ENCODE results near the gene TJP2. TPM values are rescaled to one million over a fixed set of nuclear protein-coding genes. Genes with fewer than 3 reads are reported as not detected.

TJP2 gene
- total and polyA plus RNA-seq, 2 donors (not counting 3 experiments of a cell fraction or from before 2014, with no cell fraction given), result 83.0 to 168 TPM

DNA sequence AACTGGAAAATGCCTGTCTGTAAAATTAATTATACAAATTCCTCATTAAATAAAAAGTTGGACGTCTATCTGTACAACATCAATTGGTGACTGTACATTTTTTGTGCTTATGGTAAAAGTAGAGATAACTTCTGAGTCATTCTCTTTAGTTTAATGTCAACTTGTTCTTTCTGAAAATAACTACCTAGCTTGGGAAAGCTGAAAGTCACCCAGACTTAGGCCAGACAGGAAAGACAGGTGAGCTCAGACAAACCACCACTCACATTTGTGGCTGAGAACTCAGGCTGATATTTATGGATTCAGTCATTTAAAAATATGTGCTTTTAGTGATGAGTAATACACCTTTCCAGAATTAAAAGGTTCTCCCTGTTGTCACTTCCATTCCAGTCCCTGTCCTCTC, 119.1 kb downstream of the TJP2 start:
- Histone ChIP-seq H3K4me2 (ENCODE audit: insufficient read depth, low read length) (no peak overlapping the region), H4K20me1 (replicated peaks; ENCODE audit: control insufficient read depth, extremely low read depth, insufficient read depth, low read length) (no peaks in the 10 kb centered on the region), H2AFZ (ENCODE audit: low read depth, low read length) (no peak overlapping the region), H3K79me2 (ENCODE audit: control insufficient read depth, insufficient read depth, low read length) (no peaks in the 10 kb centered on the region), H3K36me3 (ENCODE audit: control insufficient read depth in 2 of 2, extremely low read depth in 1 of 2, insufficient read depth in 2 of 2, low read length in 2 of 2) (no peaks in the 10 kb centered on the region), H3K27me3 (ENCODE audit: control insufficient read depth in 2 of 2, insufficient read depth in 2 of 2, low read length in 2 of 2) (peaks cover 10 to 14% of the 10 kb centered on the region in 2 experiments), H3K9ac (replicated peaks; ENCODE audit: extremely low read depth, insufficient read depth, low read length) (no peak overlapping the region), H3K4me3 (replicated peaks in 1 of 3; ENCODE audit: insufficient read depth in 1 of 3, low read depth in 1 of 3, low read length in 3 of 3) (no peak overlapping the region), H3K9me1 (replicated peaks; ENCODE audit: control insufficient read depth, extremely low read depth, insufficient read depth, low read length) (no peaks in the 10 kb centered on the region), H3K4me1 (ENCODE audit: control insufficient read depth, extremely low read depth, insufficient read depth, low read length) (no peaks in the 10 kb centered on the region), H3K9me3 (replicated peaks; ENCODE audit: control insufficient read depth, insufficient read depth, low read length) (no peaks in the 10 kb centered on the region), H3K27ac (ENCODE audit: insufficient read depth, low read depth, low read length) (no peak overlapping the region)
- ChIA-PET CTCF (interaction anchor here (1.4 kb wide), 1 partner anchor 258 kb away, joined by 3 read pairs; the partner anchor contains the start of gene FXN), POLR2A (no interaction called here)
- intact Hi-C loops (cut with micrococcal nuclease), result no loop called here
- no TSS peak for BruUV-seq (replicated peaks)
- TF ChIP-seq MYC (IDR thresholded peaks at IDR 0.05; ENCODE audit: low read depth, low read length), result no peak
- TF ChIP-seq POLR2AphosphoS5 (IDR thresholded peaks at IDR 0.05; ENCODE audit: insufficient read depth, low read depth, low read length), result no peak
- no peak for TF ChIP-seq POLR2A (IDR thresholded peaks at IDR 0.05; ENCODE audit: low read depth, low read length)
- no peak for TF ChIP-seq GATA2 (IDR thresholded peaks at IDR 0.05; ENCODE audit: insufficient read depth, insufficient read length, low read depth, low read length)
- no peak for TF ChIP-seq FOS (IDR thresholded peaks at IDR 0.05; ENCODE audit: borderline replicate concordance, insufficient read depth, low read length)
- no peak for TF ChIP-seq CTCF (IDR thresholded peaks at IDR 0.05; ENCODE audit: extremely low read depth in 1 of 2, insufficient read depth in 1 of 2, low read depth in 1 of 2, low read length in 2 of 2)
- no peak for TF ChIP-seq MAX (IDR thresholded peaks at IDR 0.05; ENCODE audit: insufficient read depth, insufficient read length)
- no peak for TF ChIP-seq JUN (IDR thresholded peaks at IDR 0.05; ENCODE audit: borderline replicate concordance, insufficient read depth, insufficient read length, low read depth)
- no peak for TF ChIP-seq EZH2 (IDR thresholded peaks at IDR 0.05; ENCODE audit: borderline replicate concordance, low read depth, low read length, severe bottlenecking)
- dilution Hi-C loops (cut with MboI; ENCODE audit: extremely low pct_ligation_motif_present, low sequenced_read_pairs), result no loop called here
- no peak for DNase-seq (ENCODE audit: low read depth, low spot score)
- FAIRE-seq, result no peak

Data from endothelial cell of umbilical vein (primary cell).